Stimulated activated CD4-positive, alpha-beta T cell treated with anti-CD3 and anti-CD28 coated beads, Interleukin-12 subunit alpha, Interleukin-12 subunit beta, amount 100 ng/mL, for 4 hours (primary cell): Measurements from ENCODE around the gene PICK1.

Source experiments
- DNase-seq: peaks from one replicate; pipeline ENCODE4 v3.0.0-alpha.2; 2020

The PICK1 gene

DNA sequence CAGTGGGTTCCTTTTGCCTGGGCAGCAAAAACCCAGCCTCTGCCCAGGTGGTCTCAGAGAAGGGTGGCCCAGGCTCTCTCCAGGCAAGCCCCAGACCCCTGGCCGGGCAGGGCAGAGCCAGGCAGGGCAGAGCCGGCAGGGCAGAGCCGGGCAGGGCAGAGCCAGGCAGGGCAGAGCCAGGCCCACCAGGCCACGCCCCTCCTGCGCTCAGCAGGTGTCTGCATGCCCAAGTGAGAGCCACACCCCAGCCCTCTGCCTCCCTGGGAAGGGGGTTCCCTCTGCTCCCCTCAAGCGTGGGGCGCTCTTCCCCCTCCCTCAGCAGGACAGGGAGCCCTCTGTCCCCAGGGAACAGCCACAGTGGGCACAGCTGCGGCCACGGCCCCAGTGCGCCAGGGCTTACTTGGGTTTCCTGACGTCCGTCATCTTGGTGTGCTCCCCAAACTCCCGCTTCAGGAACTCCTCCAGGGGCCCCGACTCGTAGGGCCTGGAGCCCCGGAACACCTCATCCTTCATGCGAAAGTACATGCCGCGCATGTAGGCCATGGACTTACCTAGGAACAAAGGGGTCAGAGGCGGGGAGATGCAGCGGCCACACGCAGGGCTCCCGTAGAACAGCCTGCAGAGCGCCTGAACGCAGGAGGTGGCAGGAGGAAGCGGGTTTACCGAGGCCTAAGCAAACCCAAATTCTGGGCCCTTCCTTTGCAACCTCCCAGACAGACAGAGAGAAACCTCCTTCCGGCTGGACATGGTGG, 63.3 kb downstream of the PICK1 start:
- no peak for DNase-seq

DNA sequence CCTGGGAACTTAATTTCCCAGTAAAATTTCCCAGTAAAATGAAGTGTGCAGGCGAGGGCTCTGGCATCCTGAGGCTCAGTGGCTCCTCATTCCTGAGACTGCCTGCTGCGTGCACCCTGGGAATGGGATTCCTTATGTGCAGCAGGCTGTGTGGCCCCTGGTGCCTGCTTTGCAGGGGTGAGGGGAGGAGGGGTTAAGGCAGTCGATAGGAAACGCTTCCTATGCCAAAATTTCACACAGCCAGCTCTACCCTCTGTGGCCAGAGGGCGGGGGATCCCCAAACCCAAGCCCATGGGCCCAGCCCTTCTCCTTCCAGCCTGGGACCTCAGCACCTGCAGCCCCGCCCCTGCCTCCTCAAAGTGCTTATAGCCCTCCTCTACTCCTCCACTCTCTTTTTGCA, 65.4 kb downstream of the PICK1 start:
- no peak for DNase-seq

DNA sequence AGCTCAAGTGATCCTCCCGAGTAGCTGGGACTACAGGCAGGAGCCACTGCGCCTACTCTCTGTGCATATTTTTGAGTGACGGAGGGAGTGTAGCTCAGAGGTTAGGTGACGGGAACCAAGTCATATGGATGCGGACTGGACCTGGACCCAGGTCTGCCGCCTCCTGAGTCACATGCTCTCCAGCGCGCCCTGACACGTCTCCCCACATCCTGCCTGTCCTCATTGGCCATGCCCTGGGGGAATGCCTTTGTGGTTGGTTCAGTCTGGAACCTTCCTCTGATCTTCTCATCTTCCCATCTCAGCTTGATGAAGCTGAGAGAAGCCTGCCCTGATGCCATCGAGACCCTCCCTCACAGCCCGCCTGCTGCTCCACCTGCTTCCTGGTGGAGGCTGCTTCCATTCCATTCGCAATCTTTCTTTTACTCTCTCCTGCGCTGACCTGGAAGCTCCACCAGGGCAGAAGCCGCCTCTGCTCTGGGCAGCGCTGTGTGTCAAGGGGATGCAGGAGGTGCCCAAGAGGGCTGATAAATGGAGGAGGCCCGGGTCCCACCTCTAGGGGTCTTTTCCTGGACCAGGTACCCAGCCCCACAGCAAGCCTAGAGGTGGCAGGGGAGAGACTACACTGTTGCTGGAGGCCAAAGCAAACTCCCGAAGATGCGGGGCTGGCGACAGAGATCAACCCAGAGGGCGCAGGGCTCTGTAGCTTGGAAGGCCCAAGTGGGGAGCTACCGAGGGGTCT, 67.2 kb downstream of the PICK1 start:
- no peak for DNase-seq

DNA sequence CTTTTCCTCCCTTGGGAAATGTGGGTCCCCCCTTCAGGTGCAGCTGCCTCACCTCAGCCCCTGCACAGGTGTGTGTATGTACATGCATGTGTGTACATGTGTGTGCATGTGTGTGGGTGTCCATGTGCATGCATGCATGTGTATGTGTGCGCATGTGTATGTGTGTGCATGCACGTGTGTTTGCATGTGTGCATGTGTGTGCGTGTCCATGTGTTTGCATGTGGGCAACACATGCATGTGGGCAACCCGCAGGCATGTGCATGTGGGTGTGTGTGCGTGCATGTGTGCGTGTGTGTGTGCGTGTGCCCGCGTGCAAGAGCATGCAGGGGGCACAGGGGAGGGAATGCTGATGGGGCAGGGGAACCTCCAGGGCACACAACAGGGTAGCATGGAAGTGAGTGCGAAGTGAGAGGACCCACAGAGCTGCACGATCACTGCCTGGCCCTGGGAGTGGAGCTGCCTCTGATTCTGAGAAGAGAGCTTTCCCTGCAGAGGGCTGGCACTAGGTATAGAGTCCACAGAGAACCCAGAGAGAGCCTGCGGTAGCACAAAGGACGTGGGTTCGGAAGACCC, 67.9 kb downstream of the PICK1 start:
- DNase-seq, result no peak
